ENCODE measurements around the gene TACC3.

The TACC3 gene

GRCh38 chr4:1723131-1723801 lies 1.9 kb downstream of the TACC3 start:
- DNase-seq = peak; percentile 77 to 85

GRCh38 chr4:1725521-1725920 lies 4.2 kb downstream of the TACC3 start:
- DNase-seq = no peak

- peak; percentile 93 to 94 for DNase-seq
These were observed 5.0 kb downstream of the TACC3 start for GRCh38 chr4:1726146-1726934.

DNA sequence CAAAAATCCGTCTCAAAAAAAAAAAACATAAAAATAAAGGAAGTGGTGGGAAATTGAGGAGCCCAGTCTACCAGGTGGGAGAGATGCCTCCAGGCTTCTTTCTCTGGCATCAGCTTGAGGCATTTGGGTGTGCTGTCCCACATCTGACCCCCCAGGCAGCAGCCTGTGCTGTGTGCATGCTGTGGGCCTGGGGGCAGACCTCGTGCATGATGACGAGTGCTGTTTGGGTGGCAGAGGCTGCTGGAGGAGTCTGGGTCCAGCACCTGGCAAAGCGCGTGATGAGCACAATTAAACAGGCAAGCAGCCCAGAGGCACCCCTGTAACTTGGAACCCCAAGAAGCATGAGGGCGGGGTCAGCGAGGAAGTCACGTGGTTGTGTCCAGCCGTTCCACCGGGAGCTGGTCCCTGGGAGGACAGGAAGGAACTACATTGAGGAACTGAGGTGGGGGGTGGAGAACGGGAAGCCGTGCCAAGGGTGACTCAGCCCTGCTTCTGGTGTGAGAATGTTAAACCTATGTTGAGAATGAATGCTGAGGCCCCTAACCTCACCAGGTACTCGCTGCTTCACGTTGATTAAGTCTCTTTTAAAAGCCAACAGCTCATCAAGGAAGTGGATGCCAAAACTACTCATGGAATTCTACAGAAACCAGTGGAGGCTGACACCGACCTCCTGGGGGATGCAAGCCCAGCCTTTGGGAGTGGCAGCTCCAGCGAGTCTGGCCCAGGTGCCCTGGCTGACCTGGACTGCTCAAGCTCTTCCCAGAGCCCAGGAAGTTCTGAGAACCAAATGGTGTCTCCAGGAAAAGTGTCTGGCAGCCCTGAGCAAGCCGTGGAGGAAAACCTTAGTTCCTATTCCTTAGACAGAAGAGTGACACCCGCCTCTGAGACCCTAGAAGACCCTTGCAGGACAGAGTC lies 6.1 kb downstream of the TACC3 start:
- peak; percentile 87 to 90 for DNase-seq

DNA sequence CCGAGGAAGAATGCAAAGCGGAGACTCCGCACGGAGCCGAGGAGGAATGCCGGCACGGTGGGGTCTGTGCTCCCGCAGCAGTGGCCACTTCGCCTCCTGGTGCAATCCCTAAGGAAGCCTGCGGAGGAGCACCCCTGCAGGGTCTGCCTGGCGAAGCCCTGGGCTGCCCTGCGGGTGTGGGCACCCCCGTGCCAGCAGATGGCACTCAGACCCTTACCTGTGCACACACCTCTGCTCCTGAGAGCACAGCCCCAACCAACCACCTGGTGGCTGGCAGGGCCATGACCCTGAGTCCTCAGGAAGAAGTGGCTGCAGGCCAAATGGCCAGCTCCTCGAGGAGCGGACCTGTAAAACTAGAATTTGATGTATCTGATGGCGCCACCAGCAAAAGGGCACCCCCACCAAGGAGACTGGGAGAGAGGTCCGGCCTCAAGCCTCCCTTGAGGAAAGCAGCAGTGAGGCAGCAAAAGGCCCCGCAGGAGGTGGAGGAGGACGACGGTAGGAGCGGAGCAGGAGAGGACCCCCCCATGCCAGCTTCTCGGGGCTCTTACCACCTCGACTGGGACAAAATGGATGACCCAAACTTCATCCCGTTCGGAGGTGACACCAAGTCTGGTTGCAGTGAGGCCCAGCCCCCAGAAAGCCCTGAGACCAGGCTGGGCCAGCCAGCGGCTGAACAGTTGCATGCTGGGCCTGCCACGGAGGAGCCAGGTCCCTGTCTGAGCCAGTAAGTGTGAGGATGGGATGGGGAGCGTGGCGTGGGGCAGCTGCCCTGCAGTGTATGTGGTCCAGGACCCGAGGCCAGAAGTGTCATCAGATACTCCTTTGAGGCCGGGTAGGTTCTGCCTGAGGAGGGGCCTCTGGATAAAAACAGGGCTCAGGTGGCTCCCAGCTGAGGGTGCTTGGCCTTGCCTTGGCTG lies 7.0 kb downstream of the TACC3 start:
- DNase-seq = no peak

DNA sequence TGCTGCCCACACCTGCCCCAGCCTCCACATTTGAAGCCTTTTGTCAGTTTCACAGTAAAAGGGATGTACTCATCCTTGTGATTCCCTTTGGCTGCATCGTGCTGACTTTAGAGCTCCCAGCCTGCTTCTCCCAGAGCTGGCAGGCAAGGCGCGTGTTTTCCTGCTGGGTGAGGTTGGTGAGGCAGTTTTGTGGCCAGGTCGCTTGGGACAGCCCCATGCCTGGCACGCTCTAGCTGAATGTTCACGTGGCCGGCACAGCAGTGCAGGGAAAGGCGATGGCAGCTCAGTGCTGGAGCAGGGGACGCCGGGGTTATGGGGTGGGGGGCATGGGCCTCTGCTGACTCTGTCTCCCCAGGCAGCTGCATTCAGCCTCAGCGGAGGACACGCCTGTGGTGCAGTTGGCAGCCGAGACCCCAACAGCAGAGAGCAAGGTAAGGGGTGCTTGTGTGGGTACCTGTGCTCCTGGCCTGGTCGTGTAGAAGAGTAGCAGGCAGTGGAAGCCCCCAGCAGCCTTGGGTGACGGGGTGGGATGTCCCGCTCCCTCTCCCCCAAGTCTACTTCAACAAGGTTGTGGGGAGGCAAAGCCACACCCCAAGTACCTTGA lies 9.3 kb downstream of the TACC3 start:
- no peak for DNase-seq

GRCh38 chr4:1731180-1731579 lies 9.9 kb downstream of the TACC3 start:
- no peak for DNase-seq

DNA sequence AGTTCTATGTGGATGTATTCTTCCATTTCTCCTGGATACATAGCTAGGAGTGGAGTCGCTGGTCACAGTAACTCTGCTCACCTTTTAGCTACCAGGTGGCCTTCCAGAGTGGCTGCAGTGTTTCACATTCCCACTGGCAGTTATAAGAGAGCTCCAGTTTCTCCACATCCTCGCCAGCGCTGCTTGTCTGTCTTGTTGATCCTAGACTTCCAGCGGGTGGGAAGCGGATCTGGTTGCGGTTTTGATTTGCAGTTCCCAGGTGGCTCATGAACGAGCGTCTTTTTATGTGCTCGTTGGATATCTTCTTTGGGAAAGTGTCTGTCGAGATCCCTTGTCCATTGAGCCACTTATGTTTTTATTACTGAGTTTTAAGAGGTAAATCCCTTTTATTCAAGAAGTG lies 11.6 kb downstream of the TACC3 start:
- DNase-seq = no peak

GRCh38 chr4:1735215-1735614 lies 13.9 kb downstream of the TACC3 start:
- DNase-seq = no peak

DNA sequence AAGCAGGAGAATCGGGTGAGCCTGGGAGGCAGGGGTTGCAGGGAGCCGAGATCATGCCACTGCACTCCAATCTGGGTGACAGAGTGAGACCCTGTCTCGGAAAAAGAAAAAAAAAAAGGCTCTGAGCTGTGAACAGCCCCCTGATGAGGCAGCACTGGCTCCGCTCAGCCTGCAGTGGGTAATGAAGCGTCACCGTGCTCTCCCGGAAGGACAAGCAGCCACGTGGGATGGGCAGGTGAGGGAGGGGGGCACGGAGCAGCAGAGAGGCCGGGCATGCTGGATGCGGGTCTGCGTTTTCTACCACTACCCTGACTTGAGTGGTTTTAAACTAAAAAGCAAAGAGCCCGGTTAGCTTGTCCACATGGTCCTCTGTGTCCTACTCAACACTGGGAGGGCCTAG lies 15.5 kb downstream of the TACC3 start:
- DNase-seq = no peak

DNA sequence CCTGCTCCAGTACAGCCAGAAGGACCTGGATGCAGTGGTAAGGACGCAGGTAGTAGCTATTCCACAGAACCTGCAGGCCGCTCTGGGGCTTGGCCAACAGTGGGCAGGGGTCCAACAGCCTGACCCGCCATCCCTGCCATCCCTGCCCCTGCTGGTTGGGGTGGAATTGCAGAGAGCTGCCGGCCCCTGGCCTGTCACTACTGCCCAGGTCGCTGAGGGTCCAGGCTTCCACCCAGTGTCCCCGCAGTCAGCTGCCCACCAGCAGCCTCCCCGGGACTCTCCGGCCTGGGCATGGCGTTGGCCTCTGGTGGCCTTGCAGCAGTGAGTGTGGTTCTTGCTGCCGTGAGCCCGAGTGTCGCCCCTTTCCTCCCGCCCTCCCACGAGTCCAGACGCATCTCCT lies 16.3 kb downstream of the TACC3 start:
- DNase-seq = no peak

DNA sequence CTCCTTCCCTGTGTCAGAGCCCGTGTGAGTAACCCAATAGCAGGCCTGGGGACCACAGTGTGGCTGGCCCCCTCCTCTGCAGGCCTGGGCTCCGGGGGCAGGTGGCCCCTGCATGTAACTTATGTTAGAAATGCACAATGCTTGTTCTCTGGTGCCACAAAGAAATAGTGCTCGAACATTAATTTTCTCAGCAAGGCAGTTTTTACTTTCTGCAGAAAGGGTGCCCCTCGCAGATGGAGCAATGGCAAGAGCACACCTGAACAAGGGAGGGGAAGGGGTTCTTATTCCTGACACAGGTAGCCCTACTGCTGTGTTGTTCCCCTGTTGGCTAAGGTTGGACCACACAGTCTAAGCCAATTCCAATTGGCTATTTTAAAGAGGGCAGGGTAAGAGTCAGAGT lies 17.1 kb downstream of the TACC3 start:
- DNase-seq = no peak

- no peak for DNase-seq
These were observed 18.0 kb downstream of the TACC3 start for GRCh38 chr4:1739358-1739757.

DNA sequence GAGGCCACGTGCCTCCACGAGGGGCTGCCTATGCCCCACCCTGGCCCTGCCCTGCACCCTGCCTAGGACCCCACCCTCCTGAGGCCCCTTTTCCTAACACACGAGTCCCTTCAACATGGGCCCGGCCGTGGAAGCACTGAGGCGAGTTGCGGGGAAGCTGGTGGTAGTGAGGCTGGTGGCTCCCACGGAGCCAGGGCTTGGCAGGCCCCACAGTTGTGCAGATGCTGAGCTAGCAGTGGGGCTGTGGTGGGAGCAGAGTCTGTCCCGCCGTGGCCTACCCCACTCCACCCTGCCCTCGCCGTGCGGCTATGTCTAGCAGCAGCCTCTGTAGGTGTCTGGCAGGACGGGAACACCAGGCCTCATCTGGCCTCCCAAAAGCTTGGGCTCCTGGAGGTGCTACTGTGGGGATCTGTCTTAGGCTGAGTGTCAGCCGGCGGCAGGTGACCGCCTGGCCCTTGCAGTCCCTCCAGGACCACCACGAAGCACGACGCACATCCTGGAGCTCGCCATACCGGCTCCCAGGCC lies 18.8 kb downstream of the TACC3 start:
- no peak for DNase-seq

- no peak for DNase-seq
These were observed 19.9 kb downstream of the TACC3 start for GRCh38 chr4:1741208-1741607.

- DNase-seq = no peak
These were observed 22.2 kb downstream of the TACC3 start for GRCh38 chr4:1743551-1743950.

- no peak for DNase-seq
These were observed 22.7 kb downstream of the TACC3 start for GRCh38 chr4:1743975-1744374.

GRCh38 chr4:1744552-1744951 lies 23.2 kb downstream of the TACC3 start:
- DNase-seq = no peak

DNA sequence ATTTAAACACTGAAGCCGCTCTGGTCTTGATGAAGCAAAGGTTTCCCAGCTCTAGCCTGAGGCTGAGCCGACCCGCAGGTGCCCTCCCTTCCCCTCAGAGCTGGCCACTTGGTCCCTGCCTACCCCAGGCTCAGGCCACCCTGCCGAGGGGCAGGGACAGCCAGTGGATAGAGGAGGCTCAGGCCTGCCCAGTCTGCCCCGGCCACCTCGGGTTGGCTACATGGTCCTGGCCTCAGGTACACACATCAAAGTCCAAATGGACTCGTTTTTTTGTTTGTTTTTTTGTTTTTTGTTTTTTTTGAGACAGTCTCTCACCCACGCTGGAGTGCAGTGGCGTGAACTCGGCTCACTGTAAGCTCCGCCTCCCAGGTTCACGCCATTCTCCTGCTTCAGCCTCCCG lies 23.8 kb downstream of the TACC3 start:
- DNase-seq = no peak

- DNase-seq = no peak
These were observed 24.4 kb downstream of the TACC3 start for GRCh38 chr4:1745697-1746096.

GRCh38 chr4:1746265-1746691 lies 25.0 kb downstream of the TACC3 start:
- DNase-seq = peak; percentile 57 to 65
